HG03025 (cell line): ENCODE measurements around the gene LARGE1.
"Not testable (repeated sequence)": the region's sequence is repeated elsewhere in the genome, so short reads cannot be mapped to it uniquely, and the experiment has no call there.

Experiments
- ATAC-seq: cut with Tn5 transposase; IDR thresholded peaks from one replicate; pipeline ENCODE4 v1.9.1; 2021; ENCODE audit warnings: mild to moderate bottlenecking, moderate library complexity; ENCODE audit not compliant: unreplicated experiment, low FRiP score

The LARGE1 gene

GRCh38 chr22:33579448-33580093 lies 340.7 kb downstream of the LARGE1 start:
- no peak for ATAC-seq

- ATAC-seq, result no peak
These were observed 341.5 kb downstream of the LARGE1 start for GRCh38 chr22:33578752-33579151.

DNA sequence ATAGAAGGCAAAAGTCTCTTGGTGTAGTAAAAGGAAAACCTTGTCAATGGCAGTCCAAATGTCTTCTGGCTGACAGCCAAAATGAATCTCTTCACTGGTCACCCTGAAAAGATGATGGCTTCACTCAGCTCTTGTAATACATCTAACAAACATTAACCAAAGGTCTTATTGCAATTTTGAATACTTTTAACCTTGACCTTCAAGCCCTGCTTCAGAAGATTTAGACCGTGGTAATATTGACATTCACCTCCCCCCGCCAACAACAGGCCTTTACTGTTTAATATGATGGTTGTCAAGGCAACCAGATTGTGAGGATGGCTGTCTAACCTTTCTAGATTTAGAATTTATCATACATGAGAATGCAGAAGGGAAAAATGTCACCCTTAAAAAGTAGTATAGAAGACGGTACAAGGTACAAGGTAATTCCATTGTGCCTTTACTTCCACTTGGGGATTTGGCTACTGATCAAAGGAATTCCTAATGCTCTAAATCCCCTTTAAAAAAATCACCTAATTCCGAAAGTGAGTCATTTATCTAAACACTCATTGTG lies 342.3 kb downstream of the LARGE1 start:
- no peak for ATAC-seq

DNA sequence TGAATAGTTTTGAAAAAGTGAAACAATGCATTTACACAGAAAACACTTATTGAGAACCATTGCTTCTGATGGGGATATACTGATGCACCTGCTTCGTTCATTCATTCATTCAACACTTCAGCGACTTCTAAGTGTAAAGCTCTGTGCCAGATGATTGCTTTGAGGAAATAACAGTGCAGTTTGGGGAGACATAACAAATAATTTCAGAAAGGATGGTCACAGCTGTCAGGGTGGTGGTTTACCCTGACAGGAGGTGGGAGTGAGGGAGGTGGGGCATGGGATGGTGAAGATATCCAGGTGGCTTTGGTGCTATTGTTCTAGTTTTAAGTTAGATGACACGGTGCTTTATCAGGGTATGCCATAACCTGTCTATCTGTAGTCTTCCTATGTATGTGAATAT lies 344.1 kb downstream of the LARGE1 start:
- ATAC-seq, result no peak

DNA sequence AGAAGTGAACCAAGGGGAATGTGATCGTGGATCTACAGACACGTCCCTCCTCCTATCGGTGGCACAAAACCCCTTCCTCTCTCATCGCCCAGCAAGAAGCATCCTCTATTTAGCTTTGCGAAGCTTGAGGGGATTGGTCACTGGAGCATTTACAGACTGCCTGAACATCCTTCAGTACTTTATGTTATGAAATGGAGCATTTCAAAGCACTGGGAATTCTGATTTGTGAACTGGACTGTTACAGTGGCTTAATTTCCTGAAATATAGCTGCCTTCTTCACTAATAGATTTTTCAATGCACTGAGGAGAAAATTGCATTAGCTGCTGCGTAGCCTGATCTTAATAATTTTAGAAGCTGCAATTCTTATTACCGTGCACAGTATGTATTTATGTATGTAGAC lies 344.5 kb downstream of the LARGE1 start:
- no peak for ATAC-seq

- no peak for ATAC-seq
These were observed 345.2 kb downstream of the LARGE1 start for GRCh38 chr22:33575041-33575440.

DNA sequence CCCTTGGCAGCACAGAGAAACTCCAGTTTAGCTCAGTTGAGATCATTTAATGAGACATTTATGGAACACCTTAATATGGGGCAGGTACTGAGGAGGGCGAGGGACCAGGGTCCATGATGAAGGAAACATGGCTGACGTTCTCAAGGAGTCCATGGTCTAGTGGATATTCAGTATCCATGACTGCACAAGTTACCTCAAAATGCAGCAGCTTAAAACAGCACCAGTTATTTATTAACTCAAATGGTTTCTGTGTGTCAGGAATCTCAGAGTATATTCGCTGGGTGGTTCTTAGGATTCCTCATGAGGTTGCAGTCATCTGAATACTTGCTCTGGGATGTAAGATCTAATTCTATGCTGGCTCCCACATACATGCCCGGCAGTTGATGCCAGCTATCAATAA lies 346.8 kb downstream of the LARGE1 start:
- ATAC-seq, result no peak

GRCh38 chr22:33572086-33572485 lies 348.2 kb downstream of the LARGE1 start:
- no peak for ATAC-seq

DNA sequence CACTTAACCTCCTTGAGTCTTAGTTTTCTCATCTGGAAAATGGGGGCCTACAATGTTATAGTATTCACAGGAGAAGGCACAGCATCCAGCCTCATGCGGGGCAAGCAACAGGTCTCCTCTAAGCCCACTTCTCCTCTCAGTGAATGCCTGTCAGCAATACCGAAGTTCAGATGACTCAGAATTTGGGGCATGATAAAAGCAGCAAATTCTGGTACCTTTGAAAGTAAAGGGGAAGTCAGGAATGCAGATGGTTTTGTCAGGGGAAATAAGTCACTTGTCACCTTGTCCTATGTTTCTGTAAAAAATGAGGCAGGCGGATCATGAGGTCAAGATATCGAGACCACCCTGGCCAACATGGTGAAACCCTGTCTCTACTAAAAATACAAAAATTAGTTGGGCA lies 350.2 kb downstream of the LARGE1 start:
- ATAC-seq, result no peak

DNA sequence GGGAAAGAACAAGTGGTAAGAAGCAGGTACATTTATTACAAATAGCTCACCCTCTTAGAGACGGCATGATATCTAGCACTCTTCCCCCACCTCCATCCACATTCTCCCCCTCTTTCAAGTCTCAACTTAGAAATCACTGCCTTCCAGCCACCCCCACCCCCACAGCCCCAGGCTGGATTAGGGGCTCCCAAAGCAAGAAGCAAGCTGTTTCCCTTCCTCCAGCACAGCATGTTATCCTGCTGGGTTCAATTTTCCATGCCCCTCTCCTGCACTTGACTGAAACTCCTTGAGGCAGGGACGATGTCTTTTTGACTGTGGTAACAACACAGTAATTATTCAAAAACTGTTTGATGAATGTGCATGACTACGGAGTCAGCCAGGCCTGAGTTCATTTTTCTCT lies 350.7 kb downstream of the LARGE1 start:
- no peak for ATAC-seq

GRCh38 chr22:33569018-33569417 lies 351.3 kb downstream of the LARGE1 start:
- ATAC-seq, result no peak

DNA sequence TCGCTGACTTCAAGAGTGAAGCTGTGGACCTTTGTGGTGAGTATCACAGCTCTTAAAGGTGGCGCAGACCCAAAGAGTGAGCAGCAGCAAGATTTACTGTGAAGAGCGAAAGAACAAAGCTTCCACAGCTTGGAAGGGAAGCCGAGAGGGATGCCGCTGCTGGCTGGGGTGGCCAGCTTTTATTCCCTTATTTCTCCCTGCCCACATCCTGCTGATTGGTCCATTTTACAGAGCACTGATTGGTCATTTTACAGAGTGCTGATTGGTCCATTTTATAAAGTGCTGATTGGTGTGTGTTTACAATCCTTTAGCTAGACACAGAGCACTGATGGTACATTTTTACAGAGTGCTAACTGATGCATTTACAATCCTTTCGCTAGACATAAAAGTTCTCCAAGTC lies 353.8 kb downstream of the LARGE1 start:
- ATAC-seq, result not testable (repeated sequence)

GRCh38 chr22:33565580-33565995 lies 354.7 kb downstream of the LARGE1 start:
- ATAC-seq, result no peak

DNA sequence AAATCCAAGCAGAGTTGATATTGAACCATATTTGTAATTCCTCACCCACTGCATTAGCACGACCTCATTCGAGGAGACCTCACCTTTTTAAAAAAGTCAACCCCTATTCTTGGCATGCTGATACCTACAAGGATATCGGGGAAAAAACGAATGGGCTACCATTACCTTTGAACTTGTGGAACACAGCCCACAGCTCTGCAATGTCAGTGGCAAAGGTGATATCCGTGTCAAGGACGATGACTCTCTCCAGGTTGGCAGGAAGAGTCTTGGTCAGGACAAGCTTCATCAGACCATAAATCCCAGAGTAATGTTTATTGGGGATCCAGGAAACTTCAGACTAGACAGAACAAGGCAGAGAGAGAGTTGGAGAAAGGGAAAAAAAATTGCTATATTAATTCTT lies 355.6 kb downstream of the LARGE1 start:
- ATAC-seq, result no peak

DNA sequence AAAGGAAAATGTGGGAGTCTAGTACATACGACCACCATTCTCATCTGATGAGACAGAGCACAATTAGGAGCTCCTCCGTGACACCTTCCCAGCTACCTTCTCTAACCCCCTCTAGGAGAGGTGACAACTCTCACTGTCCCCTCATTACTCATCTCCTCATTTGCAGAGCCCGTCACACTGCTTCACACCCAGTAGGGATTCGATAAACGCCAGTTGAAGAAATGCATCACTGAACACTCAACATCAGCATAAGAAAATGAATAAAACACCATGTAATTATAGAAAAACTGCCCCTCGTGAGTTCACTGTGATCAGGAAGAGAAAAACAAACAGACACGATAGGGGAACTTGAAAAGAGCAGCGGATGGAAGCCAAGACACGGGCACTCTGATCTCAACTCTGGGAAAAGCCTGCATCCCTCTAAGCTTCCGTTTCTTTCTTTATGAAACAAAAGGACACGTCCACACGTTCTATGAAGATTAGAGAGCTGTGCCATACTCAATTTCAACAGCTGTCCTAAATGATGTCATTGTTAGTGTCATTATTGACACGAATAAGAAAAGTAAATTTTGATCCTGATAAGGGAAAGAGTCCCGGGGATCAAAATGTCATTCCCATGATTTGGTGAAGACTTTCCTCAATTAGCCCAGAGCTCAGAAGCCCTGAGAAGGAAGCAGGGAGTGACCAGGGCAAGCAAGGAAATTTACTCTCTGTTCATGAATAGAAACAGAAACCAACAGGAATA lies 356.9 kb downstream of the LARGE1 start:
- no peak for ATAC-seq

DNA sequence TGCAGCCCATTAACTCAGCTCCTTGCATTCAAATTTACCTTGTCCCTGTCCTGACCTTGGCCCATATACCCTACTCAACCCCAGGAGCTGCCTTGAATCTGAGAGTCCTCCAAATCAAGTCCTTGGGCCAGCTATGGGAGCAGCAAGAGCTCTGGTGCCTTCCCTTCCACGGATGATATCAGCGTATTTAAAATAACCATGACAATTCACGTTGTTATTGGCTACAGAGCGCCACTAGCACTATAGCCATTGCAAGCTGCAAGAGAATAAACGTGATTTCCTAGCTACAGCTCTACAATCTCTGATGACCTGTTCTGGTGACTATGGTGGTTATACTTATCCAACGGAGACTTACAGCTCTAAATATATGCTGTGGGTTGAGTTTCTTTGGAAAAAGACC lies 357.8 kb downstream of the LARGE1 start:
- ATAC-seq, result no peak

DNA sequence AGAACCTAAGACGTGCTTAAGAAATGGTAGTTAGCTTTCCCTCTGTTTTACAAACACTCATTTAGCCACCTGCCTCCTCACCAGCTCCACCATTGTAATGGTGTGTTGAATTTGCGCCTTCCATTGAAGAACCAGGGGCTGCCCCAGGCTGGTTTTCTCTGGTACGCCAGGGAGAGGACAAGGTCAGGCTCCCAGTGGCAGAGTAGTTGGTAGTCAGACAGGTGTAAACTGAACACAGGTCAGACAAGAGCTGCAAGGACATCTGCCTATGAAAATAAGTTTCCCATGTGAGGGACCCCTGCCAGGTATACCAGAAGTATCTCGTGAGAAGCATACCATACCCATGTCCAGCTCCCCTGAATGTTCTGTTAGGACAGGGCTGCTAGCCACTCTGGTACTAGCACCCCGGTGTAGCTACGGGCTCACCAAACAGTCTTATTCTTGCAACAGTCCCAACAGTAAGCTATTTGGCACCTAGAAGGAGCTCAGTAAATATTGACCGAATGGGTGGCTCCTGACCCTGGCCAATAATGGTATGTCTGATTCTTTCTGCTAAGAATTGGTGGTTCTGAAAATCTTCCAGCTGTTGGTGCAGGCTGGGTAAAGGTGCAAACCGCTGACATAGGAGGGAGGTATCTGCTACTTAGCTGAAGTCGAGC lies 359.0 kb downstream of the LARGE1 start:
- no peak for ATAC-seq

GRCh38 chr22:33557836-33558235 lies 362.4 kb downstream of the LARGE1 start:
- ATAC-seq, result no peak

DNA sequence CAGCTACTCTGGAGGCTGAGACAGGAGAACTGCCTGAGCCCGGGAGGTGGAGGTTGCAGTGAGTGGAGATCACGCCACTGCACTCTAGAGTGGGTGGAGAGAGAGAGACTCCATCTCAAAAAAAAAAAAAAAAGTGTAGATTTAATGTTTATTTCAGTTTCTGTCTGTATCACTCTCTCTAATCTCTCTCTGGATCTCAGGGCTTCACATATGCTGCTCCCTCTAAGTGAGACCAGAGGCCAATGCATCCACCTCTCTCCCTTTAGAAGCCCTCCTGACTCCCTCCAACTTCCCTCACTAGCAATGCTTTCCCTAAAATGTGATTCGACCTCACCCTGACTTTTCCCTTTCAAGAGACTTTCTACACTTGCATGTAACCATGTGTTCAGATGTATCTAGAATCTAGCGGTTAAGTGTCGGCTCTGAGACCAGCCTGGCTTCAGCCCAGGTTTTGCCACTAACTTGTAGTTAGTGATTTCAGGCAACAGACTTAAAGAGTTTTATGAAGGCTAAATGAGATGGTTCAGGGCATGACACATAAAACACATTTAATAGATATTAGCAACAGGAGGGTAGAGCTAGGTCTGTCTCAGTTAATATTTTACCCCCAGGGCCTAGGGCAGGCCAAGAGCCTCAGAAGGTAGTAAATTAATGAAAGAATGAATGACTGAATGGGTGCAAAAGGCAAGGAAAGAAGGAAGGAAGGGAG lies 364.3 kb downstream of the LARGE1 start:
- ATAC-seq, result no peak

DNA sequence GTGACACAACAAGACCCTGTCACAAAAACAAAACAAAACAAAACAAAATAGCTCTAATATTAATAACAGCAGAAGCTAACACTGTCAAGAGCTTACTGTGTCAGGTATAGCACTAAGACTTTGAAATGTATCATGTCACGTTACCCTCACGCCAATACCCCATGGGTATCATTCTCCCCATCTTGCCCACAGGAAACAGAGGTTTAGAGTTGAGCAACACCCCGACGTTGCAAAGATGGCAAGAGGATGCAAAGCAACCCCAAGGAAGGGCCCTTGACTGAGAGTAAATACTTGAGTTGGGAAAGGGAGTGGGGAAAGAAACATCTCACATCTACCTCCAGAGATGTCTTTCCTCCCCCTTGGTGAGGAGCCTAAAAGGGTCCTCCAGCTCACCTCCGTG lies 366.8 kb downstream of the LARGE1 start:
- no peak for ATAC-seq

- no peak for ATAC-seq
These were observed 375.6 kb downstream of the LARGE1 start for GRCh38 chr22:33544707-33545106.
